GM23338 (cell line): ENCODE measurements around the gene NPAT. TPM values are rescaled to one million over a fixed set of nuclear protein-coding genes. Genes with fewer than 3 reads are reported as not detected.
A peak's percentile ranks its signal among the peaks of the same experiment; 100 is the strongest.

ENCODE experiments used
- ATAC-seq: fragments of 200-7000 bp; cut with Tn5 transposase; 3 replicates; pipeline ENCODE4 v1.9.1; 2020
- DNase-seq: peaks from one replicate; pipeline ENCODE4 v3.0.0-alpha.2; 2015; ENCODE audit warnings: low spot score
- H2AFZ ChIP-seq: fragments of 200-600 bp; sonication (generic); 2 replicates; pipeline ENCODE4 v1.8.0; 2016; ENCODE audit warnings: antibody characterized with exemption, mild to moderate bottlenecking, moderate library complexity
- H3F3A ChIP-seq: fragments of 200-600 bp; sonication (generic); replicated peaks from 2 replicates; pipeline ENCODE4 v1.8.0; 2017; ENCODE audit warnings: antibody characterized with exemption, mixed run types, low read depth
- H3K27ac ChIP-seq: fragments of 200-600 bp; sonication (generic); 2 replicates; pipeline ENCODE4 v1.6.1; 2016; ENCODE audit warnings: low read depth
- H3K27me3 ChIP-seq: fragments of 200-600 bp; sonication (generic); 2 replicates; pipeline ENCODE4 v1.8.0; 2016; ENCODE audit warnings: mild to moderate bottlenecking, mixed run types, moderate library complexity; ENCODE audit not compliant: insufficient read depth
- H3K36me3 ChIP-seq: fragments of 200-600 bp; sonication (generic); 2 replicates; pipeline ENCODE4 v1.8.0; 2016; ENCODE audit warnings: mild to moderate bottlenecking; ENCODE audit not compliant: insufficient read depth
- H3K4me1 ChIP-seq: fragments of 200-600 bp; sonication (generic); 2 replicates; pipeline ENCODE4 v1.8.0; 2016; ENCODE audit warnings: mild to moderate bottlenecking, moderate library complexity; ENCODE audit not compliant: insufficient read depth
- H3K4me2 ChIP-seq: fragments of 200-600 bp; sonication (generic); 2 replicates; pipeline ENCODE4 v1.7.1; 2017; ENCODE audit warnings: mixed run types
- H3K4me3 ChIP-seq: fragments of 200-600 bp; sonication (generic); 2 replicates; pipeline ENCODE4 v1.6.1; 2016; ENCODE audit warnings: mixed run types
- H3K79me2 ChIP-seq: fragments of 200-600 bp; sonication (generic); replicated peaks from 2 replicates; pipeline ENCODE4 v1.8.0; 2017; ENCODE audit warnings: mild to moderate bottlenecking; ENCODE audit not compliant: insufficient read depth
- H3K9me2 ChIP-seq: fragments of 200-600 bp; sonication (generic); 2 replicates; pipeline ENCODE4 v1.8.0; 2017; ENCODE audit not compliant: insufficient read depth
- H4K20me1 ChIP-seq: fragments of 200-600 bp; sonication (generic); replicated peaks from 2 replicates; pipeline ENCODE4 v1.8.0; 2017; ENCODE audit warnings: mild to moderate bottlenecking; ENCODE audit not compliant: insufficient read depth
- H3K27ac Mint-ChIP-seq: 2 replicates; pipeline ENCODE4 v1.8.0; 2020; ENCODE audit warnings: inconsistent platforms, mild to moderate bottlenecking, moderate library complexity, mixed read lengths
- H3K27me3 Mint-ChIP-seq: 3 replicates; pipeline ENCODE4 v1.8.0; 2022; ENCODE audit warnings: low read depth, mild to moderate bottlenecking, moderate library complexity, mixed read lengths, inconsistent platforms; ENCODE audit not compliant: insufficient read depth, poor library complexity
- H3K36me3 Mint-ChIP-seq: 3 replicates; pipeline ENCODE4 v1.8.0; 2021; ENCODE audit warnings: low read depth, mild to moderate bottlenecking, inconsistent platforms, moderate library complexity, mixed read lengths
- H3K4me1 Mint-ChIP-seq: 3 replicates; pipeline ENCODE4 v1.8.0; 2020; ENCODE audit warnings: mild to moderate bottlenecking, inconsistent platforms, mixed read lengths
- H3K4me3 Mint-ChIP-seq: 3 replicates; pipeline ENCODE4 v1.8.0; 2021; ENCODE audit warnings: moderate library complexity, mild to moderate bottlenecking, inconsistent platforms, mixed read lengths
- H3K9me3 Mint-ChIP-seq: 3 replicates; pipeline ENCODE4 v1.8.0; 2020; ENCODE audit warnings: moderate library complexity, mild to moderate bottlenecking, inconsistent platforms, mixed read lengths
- CREB1 ChIP-seq: fragments of 250-450 bp; sonication (Bioruptor Pico); IDR thresholded peaks from 2 replicates; pipeline ENCODE4 v1.5.0; 2020; ENCODE audit warnings: low read depth, mild to moderate bottlenecking, moderate library complexity
- CTCF ChIP-seq, 2 experiments: fragments of 200-600 bp in 1 of 2; sonication (generic) in 1 of 2; conservative IDR thresholded peaks; 2 replicates each; pipeline versions ENCODE4 v1.5.1 to v1.6.1; 2016 to 2017; ENCODE audit warnings: antibody characterized with exemption in 2 of 2, low read depth in 2 of 2, mild to moderate bottlenecking in 2 of 2, moderate library complexity in 1 of 2
- EZH2 ChIP-seq: fragments of 200-600 bp; sonication (generic); IDR thresholded peaks from one replicate; pipeline ENCODE4 v1.8.0; 2017; ENCODE audit warnings: antibody characterized with exemption, mild to moderate bottlenecking, low read depth; ENCODE audit not compliant: unreplicated experiment
- NANOG ChIP-seq: IDR thresholded peaks from 2 replicates; pipeline ENCODE4 v1.6.1; 2016; ENCODE audit warnings: antibody characterized with exemption, borderline replicate concordance
- POLR2AphosphoS5 ChIP-seq: IDR thresholded peaks from 2 replicates; pipeline ENCODE4 v1.6.1; 2016; ENCODE audit warnings: antibody characterized with exemption, low read depth
- REST ChIP-seq: IDR thresholded peaks from one replicate; pipeline ENCODE4 v1.6.1; 2018; ENCODE audit warnings: antibody characterized with exemption; ENCODE audit not compliant: unreplicated experiment
- ZNF114 ChIP-seq: fragments of 250-450 bp; sonication (Bioruptor Pico); IDR thresholded peaks from 2 replicates; pipeline ENCODE4 v1.5.0; 2020; ENCODE audit warnings: mild to moderate bottlenecking, moderate library complexity
- ZNF462 ChIP-seq: fragments of 250-450 bp; sonication (Bioruptor Pico); IDR thresholded peaks from 2 replicates; pipeline ENCODE4 v1.5.0; 2020; ENCODE audit warnings: mild to moderate bottlenecking, moderate library complexity
- polyA plus RNA-seq: library from polyadenylated mRNA; unstranded; fragments of >200 nt; fragmentation: Nextera tagmentation; extraction: Ambion mirVana; gene quantifications from 2 replicates; pipeline ENCODE4 v1.2.1, GENCODE V29; 2016
- total RNA-seq: library from RNA; depleted of rRNA; stranded (reverse); fragments of >200 nt; shearing (Covaris generic); gene quantifications from 2 replicates; pipeline ENCODE4 v1.2.3, GENCODE V29; 2014

NPAT gene
- total and polyA plus RNA-seq, 2 experiments from 2014 or later = 24.2 to 25.1 TPM

- TF ChIP-seq CTCF (conservative IDR thresholded peaks at IDR 0.05; ENCODE audit: low read depth in 2 of 2) (no peak), EZH2 (no peak), NANOG (no peak), POLR2AphosphoS5 (no peak), REST (no peak), ZNF114 (CRISPR knock-in tag) (no peak)
Measured at GRCh38 chr11:108221371-108221770, 1.1 kb downstream of the NPAT start (continued).

GRCh38 chr11:108220721-108221336 lies 1.6 kb downstream of the NPAT start:
- H3K4me1 ChIP-seq = peaks cover 32% of the 10 kb centered on the region
- no peak overlapping the region for H2AFZ ChIP-seq
- H4K20me1 ChIP-seq = peaks cover 44% of the 10 kb centered on the region
- no peak for DNase-seq
- no peak for TF ChIP-seq ZNF462 (CRISPR knock-in tag)
- no peak for TF ChIP-seq CREB1 (CRISPR knock-in tag)
- 0 out of 4 replicates have a peak, but pooled peaks of 1 of the 2 experiments have one; percentile 2 for TF ChIP-seq CTCF (conservative IDR thresholded peaks at IDR 0.05; ENCODE audit: low read depth in 2 of 2)
- H3K9me2 ChIP-seq = no peaks in the 10 kb centered on the region
- H3K79me2 ChIP-seq = peaks cover 88% of the 10 kb centered on the region
- H3K4me2 ChIP-seq = peak overlapping the region; percentile 90
- Mint-ChIP-seq H3K4me3 (no peak overlapping the region), H3K27ac (no peak overlapping the region), H3K36me3 (peaks cover 5% of the 10 kb centered on the region; the same call in 2 of the 3 replicates), H3K9me3 (no peaks in the 10 kb centered on the region), H3K27me3 (no peaks in the 10 kb centered on the region), H3K4me1 (peaks cover 42% of the 10 kb centered on the region)
- no peak for ATAC-seq
- H3K4me3 ChIP-seq = peak overlapping the region; percentile 86
- peaks cover 5% of the 10 kb centered on the region for H3F3A ChIP-seq
- no peaks in the 10 kb centered on the region for H3K27me3 ChIP-seq
- no peaks in the 10 kb centered on the region for H3K36me3 ChIP-seq
- H3K27ac ChIP-seq = no peak overlapping the region
